ENCODE measurements around the gene APBA3. TPM values are rescaled to one million over a fixed set of nuclear protein-coding genes. Genes with fewer than 3 reads are reported as not detected.

APBA3 gene
- polyA plus RNA-seq, 2 of the 4 experiments (the other 2 are of a cell fraction) = 5.5 to 10.0 TPM

DNA sequence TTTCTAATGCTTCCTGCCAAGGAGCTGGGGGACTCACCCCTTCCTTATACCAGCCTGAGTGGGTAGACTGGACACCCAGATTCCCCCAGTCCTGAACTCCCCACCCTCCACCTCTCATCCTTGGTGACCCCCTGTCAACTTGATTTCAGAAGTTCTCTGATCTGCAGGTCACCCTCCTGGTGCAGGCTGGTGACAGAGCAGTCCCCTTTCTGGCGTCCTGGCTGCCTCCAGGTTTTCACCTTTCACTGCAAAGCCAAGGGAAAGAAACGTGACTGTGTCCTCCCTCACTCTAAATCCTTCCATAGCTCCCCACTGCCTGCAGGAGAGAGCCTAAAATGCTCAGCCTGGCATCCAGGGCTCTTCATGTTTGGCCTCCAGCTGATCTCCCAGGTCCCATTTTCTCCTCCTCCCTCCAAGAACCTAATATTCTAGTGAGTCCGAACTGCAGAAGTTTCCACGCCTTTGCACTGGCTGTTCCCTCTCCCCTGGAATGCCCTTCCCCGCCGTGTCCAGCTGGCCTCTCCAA, 28.8 kb upstream of the APBA3 start:
- no peak for ATAC-seq
- DNase-seq (ENCODE audit: low read depth in 1 of 2, low spot score in 1 of 2) = no peak
- Histone ChIP-seq H3K27ac (no peak overlapping the region), H3K9me3 (no peaks in the 10 kb centered on the region), H3K4me1 (peaks cover under 1% of the 10 kb centered on the region; the same call in 1 of the 3 replicates), H3K4me3 (no peak overlapping the region), H3K4me2 (no peak overlapping the region)
- WGBS (ENCODE audit: missing lambda C conversion rate) = 32% methylated on average over 6 of the region's 6 CpGs
- POLR2A ChIA-PET = interaction anchor here (1.0 kb wide), 1 partner anchor 195 kb away, joined by 7 read pairs; the partner anchor contains the start of gene EEF2
- CTCF ChIA-PET = interaction anchor here (1.3 to 1.8 kb wide), 2 partner anchors 31 kb away, joined by 4 to 5 read pairs; no protein-coding TSS in a partner anchor
- no peak for FAIRE-seq
- TF ChIP-seq NFE2L2 (conservative IDR thresholded peaks at IDR 0.05; ENCODE audit: low read length) (no peak), HDAC2 (IDR thresholded peaks at IDR 0.05) (no peak), POLR2AphosphoS2 (conservative IDR thresholded peaks at IDR 0.05; ENCODE audit: low read length) (no peak), MAFK (IDR thresholded peaks at IDR 0.05; ENCODE audit: partially characterized antibody) (no peak), ESRRA (IDR thresholded peaks at IDR 0.05; ENCODE audit: borderline replicate concordance, low read length) (no peak), HEYL (CRISPR knock-in tag; IDR thresholded peaks at IDR 0.05) (no peak), RCOR1 (IDR thresholded peaks at IDR 0.05; ENCODE audit: low read depth, low read length) (no peak), PHF8 (IDR thresholded peaks at IDR 0.05; ENCODE audit: borderline replicate concordance, low read depth) (no peak), RNF2 (IDR thresholded peaks at IDR 0.05; ENCODE audit: borderline replicate concordance, low read depth) (no peak), RFX5 (IDR thresholded peaks at IDR 0.05) (no peak), NR3C1 (IDR thresholded peaks at IDR 0.05) (no peak)
- TF ChIP-seq, protein P1, sequence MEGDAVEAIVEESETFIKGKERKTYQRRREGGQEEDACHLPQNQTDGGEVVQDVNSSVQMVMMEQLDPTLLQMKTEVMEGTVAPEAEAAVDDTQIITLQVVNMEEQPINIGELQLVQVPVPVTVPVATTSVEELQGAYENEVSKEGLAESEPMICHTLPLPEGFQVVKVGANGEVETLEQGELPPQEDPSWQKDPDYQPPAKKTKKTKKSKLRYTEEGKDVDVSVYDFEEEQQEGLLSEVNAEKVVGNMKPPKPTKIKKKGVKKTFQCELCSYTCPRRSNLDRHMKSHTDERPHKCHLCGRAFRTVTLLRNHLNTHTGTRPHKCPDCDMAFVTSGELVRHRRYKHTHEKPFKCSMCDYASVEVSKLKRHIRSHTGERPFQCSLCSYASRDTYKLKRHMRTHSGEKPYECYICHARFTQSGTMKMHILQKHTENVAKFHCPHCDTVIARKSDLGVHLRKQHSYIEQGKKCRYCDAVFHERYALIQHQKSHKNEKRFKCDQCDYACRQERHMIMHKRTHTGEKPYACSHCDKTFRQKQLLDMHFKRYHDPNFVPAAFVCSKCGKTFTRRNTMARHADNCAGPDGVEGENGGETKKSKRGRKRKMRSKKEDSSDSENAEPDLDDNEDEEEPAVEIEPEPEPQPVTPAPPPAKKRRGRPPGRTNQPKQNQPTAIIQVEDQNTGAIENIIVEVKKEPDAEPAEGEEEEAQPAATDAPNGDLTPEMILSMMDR (IDR thresholded peaks at IDR 0.05) = no peak
- TF ChIP-seq, protein P2, sequence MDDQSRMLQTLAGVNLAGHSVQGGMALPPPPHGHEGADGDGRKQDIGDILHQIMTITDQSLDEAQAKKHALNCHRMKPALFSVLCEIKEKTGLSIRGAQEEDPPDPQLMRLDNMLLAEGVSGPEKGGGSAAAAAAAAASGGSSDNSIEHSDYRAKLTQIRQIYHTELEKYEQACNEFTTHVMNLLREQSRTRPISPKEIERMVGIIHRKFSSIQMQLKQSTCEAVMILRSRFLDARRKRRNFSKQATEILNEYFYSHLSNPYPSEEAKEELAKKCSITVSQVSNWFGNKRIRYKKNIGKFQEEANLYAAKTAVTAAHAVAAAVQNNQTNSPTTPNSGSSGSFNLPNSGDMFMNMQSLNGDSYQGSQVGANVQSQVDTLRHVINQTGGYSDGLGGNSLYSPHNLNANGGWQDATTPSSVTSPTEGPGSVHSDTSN (IDR thresholded peaks at IDR 0.05) = no peak
- TF ChIP-seq, protein P3, sequence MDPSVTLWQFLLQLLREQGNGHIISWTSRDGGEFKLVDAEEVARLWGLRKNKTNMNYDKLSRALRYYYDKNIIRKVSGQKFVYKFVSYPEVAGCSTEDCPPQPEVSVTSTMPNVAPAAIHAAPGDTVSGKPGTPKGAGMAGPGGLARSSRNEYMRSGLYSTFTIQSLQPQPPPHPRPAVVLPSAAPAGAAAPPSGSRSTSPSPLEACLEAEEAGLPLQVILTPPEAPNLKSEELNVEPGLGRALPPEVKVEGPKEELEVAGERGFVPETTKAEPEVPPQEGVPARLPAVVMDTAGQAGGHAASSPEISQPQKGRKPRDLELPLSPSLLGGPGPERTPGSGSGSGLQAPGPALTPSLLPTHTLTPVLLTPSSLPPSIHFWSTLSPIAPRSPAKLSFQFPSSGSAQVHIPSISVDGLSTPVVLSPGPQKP (IDR thresholded peaks at IDR 0.05; ENCODE audit: low read depth, low read length) = no peak
- TF ChIP-seq, protein P4, sequence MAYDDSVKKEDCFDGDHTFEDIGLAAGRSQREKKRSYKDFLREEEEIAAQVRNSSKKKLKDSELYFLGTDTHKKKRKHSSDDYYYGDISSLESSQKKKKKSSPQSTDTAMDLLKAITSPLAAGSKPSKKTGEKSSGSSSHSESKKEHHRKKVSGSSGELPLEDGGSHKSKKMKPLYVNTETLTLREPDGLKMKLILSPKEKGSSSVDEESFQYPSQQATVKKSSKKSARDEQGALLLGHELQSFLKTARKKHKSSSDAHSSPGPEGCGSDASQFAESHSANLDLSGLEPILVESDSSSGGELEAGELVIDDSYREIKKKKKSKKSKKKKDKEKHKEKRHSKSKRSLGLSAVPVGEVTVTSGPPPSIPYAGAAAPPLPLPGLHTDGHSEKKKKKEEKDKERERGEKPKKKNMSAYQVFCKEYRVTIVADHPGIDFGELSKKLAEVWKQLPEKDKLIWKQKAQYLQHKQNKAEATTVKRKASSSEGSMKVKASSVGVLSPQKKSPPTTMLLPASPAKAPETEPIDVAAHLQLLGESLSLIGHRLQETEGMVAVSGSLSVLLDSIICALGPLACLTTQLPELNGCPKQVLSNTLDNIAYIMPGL (CRISPR knock-in tag; IDR thresholded peaks at IDR 0.05; ENCODE audit: borderline replicate concordance) = no peak

DNA sequence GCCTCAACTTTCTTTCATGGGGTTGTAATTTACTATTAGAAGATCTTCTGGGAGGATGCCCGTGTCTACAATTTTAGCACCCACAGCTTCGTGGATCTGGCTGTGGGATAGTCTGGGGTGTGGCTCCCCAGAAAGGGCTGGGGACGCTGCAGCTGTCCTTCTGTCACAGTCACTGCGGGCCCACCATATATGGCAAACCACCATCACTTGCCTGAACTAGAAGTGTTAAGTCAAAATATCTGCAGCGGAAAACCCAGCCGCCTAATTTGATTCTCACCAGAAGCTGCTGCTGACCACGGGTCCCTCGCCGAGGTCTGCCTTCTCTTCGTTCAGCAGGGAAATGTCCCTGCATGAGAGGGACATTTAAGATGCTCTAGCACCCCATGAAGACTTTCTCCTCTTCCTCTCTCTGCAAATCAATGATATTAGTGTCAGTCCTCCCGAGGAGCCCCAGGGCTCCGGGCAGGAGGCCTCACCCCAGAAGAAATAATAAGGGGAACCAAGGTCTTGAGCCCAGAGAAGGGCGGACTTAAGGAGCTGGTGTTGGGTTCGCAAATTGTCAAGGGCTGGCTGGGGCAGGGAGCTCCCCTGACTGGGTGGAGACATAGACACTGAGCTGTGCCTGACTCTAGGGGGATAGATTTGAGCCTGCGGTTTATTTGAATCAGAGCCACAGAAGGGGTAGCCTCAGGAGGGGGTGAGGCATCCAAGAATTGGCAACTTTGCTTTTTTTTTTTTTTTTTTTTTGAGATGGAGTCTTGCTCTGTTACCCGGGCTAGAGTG, 27.7 kb upstream of the APBA3 start:
- no peak for DNase-seq (ENCODE audit: low read depth in 1 of 2, low spot score in 1 of 2)
- FAIRE-seq = no peak
- H3K4me3 ChIP-seq = no peak overlapping the region
- no peaks in the 10 kb centered on the region for H3K9me3 ChIP-seq
- no peak overlapping the region for H3K27ac ChIP-seq
- no peak overlapping the region for H3K4me2 ChIP-seq
- peaks cover 9% of the 10 kb centered on the region; the same call in 1 of the 3 replicates for H3K4me1 ChIP-seq
- TF ChIP-seq JUNB (IDR thresholded peaks at IDR 0.05) (no peak), HOXB5 (CRISPR knock-in tag; IDR thresholded peaks at IDR 0.05) (no peak), FOSB (CRISPR knock-in tag; IDR thresholded peaks at IDR 0.05) (no peak), EHMT2 (IDR thresholded peaks at IDR 0.05; ENCODE audit: low read depth) (no peak), HDAC2 (IDR thresholded peaks at IDR 0.05) (no peak), NFE2L2 (conservative IDR thresholded peaks at IDR 0.05; ENCODE audit: low read length) (no peak)
- TF ChIP-seq, protein P4 (CRISPR knock-in tag; IDR thresholded peaks at IDR 0.05; ENCODE audit: borderline replicate concordance) = no peak
- TF ChIP-seq, protein P5, sequence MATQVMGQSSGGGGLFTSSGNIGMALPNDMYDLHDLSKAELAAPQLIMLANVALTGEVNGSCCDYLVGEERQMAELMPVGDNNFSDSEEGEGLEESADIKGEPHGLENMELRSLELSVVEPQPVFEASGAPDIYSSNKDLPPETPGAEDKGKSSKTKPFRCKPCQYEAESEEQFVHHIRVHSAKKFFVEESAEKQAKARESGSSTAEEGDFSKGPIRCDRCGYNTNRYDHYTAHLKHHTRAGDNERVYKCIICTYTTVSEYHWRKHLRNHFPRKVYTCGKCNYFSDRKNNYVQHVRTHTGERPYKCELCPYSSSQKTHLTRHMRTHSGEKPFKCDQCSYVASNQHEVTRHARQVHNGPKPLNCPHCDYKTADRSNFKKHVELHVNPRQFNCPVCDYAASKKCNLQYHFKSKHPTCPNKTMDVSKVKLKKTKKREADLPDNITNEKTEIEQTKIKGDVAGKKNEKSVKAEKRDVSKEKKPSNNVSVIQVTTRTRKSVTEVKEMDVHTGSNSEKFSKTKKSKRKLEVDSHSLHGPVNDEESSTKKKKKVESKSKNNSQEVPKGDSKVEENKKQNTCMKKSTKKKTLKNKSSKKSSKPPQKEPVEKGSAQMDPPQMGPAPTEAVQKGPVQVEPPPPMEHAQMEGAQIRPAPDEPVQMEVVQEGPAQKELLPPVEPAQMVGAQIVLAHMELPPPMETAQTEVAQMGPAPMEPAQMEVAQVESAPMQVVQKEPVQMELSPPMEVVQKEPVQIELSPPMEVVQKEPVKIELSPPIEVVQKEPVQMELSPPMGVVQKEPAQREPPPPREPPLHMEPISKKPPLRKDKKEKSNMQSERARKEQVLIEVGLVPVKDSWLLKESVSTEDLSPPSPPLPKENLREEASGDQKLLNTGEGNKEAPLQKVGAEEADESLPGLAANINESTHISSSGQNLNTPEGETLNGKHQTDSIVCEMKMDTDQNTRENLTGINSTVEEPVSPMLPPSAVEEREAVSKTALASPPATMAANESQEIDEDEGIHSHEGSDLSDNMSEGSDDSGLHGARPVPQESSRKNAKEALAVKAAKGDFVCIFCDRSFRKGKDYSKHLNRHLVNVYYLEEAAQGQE (IDR thresholded peaks at IDR 0.05) = no peak
- ChIA-PET CTCF (interaction anchor here (0.9 to 1.8 kb wide), 3 partner anchors 10 to 32 kb away, joined by 3 to 5 read pairs (median 3); no protein-coding TSS in a partner anchor), POLR2A (interaction anchor here (1.0 kb wide), 1 partner anchor 196 kb away, joined by 7 read pairs; the partner anchor contains the start of gene EEF2)
- no peak for ATAC-seq
- WGBS (ENCODE audit: missing lambda C conversion rate) = 54% methylated on average over 16 of the region's 16 CpGs

All from A549 (cell line).